Hepatic stellate cell (primary cell): ENCODE measurements around the gene SPPL3.
A peak's percentile ranks its signal among the peaks of the same experiment; 100 is the strongest.
"Not testable (repeated sequence)": the region's sequence is repeated elsewhere in the genome, so short reads cannot be mapped to it uniquely, and the experiment has no call there.

Source experiments
- DNase-seq: peaks from one replicate; pipeline ENCODE4 v3.0.0; 2011; ENCODE audit warnings: low spot score

The SPPL3 gene

GRCh38 chr12:120744922-120745493, 159.2 kb downstream of the SPPL3 start:
- no peak for DNase-seq

GRCh38 chr12:120741476-120742421, 162.4 kb downstream of the SPPL3 start:
- DNase-seq, result no peak

GRCh38 chr12:120740871-120741270, 163.3 kb downstream of the SPPL3 start:
- no peak for DNase-seq

GRCh38 chr12:120739821-120740613, 164.1 kb downstream of the SPPL3 start:
- no peak for DNase-seq

GRCh38 chr12:120739031-120739762, 165.0 kb downstream of the SPPL3 start:
- DNase-seq, result no peak

- no peak for DNase-seq
These were observed 165.7 kb downstream of the SPPL3 start for GRCh38 chr12:120738252-120739030.

- DNase-seq, result no peak
These were observed 166.5 kb downstream of the SPPL3 start for GRCh38 chr12:120737557-120738251.

- DNase-seq, result no peak
These were observed 167.5 kb downstream of the SPPL3 start for GRCh38 chr12:120736404-120737331.

GRCh38 chr12:120735181-120735580, 169.0 kb downstream of the SPPL3 start:
- DNase-seq, result no peak

GRCh38 chr12:120734210-120734609, 169.9 kb downstream of the SPPL3 start:
- DNase-seq, result no peak

GRCh38 chr12:120733574-120733973, 170.6 kb downstream of the SPPL3 start:
- DNase-seq, result no peak

- DNase-seq, result not testable (repeated sequence)
These were observed 172.0 kb downstream of the SPPL3 start for GRCh38 chr12:120732198-120732597.

- DNase-seq, result no peak
These were observed 177.2 kb downstream of the SPPL3 start for GRCh38 chr12:120726961-120727360.

- DNase-seq, result no peak
These were observed 177.7 kb downstream of the SPPL3 start for GRCh38 chr12:120726510-120726793.

GRCh38 chr12:120725659-120726509, 178.3 kb downstream of the SPPL3 start, which contains the start of gene ACADS:
ACADS (plus strand) TSS chr12:120725826; CDS start chr12:120725886, 60 bp downstream.
- DNase-seq, result peak; percentile 96

GRCh38 chr12:120725151-120725658, 179.0 kb downstream of the SPPL3 start:
- DNase-seq, result no peak

- DNase-seq, result no peak
These were observed 179.4 kb downstream of the SPPL3 start for GRCh38 chr12:120724720-120725119.

GRCh38 chr12:120722784-120723183, 181.4 kb downstream of the SPPL3 start:
- DNase-seq, result no peak
